ENCODE results near the gene STX12.
"Not testable (repeated sequence)": the region's sequence is repeated elsewhere in the genome, so short reads cannot be mapped to it uniquely, and the experiment has no call there.

STX12 gene

DNA sequence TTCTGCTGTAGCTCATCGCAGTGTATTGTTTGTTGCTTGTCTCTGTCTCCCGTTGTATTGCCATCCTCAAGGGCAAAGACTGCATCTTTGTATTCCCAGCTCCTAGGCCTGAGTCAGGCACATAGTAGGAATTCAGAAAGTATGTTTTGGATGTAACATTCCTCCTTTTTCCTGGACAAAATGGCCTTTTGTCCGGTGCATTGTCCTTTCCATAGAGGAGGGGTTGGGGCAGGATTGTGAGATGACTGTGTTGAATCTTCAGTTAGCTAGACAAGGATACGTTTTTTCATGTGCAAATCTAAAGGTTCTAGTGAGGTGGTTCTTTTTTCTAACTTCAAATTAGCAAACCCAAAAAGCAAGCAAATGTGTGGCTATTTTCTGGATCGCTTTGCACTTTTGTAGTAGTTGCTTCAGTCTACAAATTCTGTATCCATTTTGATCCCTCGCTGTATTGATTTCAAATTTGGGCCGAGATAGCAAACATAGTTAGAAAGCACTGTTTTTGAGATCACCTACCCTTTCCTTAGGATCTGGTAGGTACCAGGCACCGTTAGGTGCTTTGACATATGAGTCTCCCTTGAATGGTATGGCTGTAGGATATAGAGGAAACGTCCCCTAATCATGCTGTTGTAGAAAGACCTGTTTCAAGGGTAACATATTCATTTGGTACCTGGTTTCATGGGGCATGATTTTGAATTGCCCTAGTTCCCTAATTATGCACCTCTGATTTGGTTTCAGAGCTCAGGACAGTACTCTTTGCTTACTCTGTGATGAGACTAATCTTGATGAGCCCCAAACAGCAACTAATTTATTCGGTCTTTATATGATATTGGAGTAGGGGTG lies 58.8 kb downstream of the STX12 start:
- no peak for DNase-seq

GRCh38 chr1:27832762-27833161 lies 59.7 kb downstream of the STX12 start:
- DNase-seq, result no peak

GRCh38 chr1:27833470-27833869 lies 60.5 kb downstream of the STX12 start:
- DNase-seq, result no peak

GRCh38 chr1:27835046-27835445 lies 62.0 kb downstream of the STX12 start:
- no peak for DNase-seq

DNA sequence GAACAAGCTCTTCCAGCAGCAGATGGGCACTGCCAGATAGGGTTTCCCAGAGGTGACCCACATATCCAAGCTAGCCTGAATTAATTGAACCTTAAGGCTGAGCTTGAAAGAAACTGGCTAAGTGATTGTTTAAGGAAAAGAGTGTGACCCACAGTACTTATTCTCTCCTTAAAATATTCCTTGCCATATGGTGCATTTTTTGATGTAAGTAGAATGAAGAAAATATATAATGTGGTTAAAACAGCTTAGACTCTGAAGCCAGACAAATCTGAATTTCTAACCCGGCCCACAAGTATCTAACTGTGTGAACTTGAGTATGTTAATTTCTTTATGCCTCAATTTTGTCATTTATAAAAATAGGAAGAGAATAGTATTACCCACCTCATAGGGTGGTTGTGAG lies 62.5 kb downstream of the STX12 start:
- no peak for DNase-seq

DNA sequence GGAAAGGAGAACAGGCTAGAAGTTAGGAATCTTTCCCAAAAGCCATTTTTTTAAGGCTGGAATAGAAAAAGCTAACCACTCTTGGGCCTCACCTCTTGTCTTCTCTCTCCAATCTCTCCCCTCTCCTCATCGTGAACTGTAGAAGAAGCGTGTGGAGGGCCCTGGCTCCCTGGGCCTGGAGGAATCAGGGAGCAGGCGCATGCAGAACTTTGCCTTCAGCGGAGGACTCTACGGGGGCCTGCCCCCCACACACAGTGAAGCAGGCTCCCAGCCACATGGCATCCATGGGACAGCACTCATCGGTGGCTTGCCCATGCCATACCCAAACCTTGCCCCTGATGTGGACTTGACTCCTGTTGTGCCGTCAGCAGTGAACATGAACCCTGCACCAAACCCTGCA lies 76.9 kb downstream of the STX12 start:
- DNase-seq, result no peak

DNA sequence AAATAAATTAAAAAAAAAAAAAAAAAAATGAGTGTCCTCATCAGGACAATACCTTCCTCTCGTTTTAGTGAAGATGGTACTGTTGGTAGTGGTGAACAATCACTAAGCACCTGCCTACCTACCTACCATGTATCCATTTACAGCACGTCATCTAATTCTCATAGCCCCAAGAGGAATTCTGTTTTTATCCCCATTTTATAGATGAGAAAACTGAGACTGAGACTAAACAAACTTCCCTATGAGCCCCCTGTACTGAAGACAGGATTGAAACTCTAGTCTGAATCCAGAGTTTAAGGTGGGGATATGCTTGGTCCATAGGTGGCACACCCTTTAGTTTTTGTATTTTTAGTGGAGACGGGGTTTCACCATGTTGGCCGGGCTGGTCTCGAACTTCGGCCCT lies 82.1 kb downstream of the STX12 start:
- no peak for DNase-seq

- no peak for DNase-seq
Observed at GRCh38 chr1:27856561-27857343, 83.7 kb downstream of the STX12 start.

DNA sequence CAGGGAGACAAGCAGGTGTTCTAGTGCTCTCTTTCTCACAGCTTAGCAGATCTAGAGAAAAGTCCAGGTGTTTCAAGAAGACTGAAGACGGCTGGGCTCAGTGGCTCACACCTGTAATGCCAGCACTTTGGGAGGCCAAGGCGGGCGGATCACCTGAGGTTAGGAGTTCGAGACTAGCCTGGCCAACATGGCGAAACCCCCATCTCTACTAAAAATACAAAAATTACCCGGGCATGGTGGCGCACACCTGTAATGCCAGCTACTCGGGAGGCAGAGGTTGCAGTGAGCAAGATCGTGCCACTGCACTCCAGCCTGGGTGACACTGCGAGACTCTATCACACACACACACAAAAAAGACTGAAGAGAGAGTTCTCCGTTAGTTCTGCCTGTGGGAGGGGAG lies 84.5 kb downstream of the STX12 start:
- DNase-seq, result not testable (repeated sequence)

DNA sequence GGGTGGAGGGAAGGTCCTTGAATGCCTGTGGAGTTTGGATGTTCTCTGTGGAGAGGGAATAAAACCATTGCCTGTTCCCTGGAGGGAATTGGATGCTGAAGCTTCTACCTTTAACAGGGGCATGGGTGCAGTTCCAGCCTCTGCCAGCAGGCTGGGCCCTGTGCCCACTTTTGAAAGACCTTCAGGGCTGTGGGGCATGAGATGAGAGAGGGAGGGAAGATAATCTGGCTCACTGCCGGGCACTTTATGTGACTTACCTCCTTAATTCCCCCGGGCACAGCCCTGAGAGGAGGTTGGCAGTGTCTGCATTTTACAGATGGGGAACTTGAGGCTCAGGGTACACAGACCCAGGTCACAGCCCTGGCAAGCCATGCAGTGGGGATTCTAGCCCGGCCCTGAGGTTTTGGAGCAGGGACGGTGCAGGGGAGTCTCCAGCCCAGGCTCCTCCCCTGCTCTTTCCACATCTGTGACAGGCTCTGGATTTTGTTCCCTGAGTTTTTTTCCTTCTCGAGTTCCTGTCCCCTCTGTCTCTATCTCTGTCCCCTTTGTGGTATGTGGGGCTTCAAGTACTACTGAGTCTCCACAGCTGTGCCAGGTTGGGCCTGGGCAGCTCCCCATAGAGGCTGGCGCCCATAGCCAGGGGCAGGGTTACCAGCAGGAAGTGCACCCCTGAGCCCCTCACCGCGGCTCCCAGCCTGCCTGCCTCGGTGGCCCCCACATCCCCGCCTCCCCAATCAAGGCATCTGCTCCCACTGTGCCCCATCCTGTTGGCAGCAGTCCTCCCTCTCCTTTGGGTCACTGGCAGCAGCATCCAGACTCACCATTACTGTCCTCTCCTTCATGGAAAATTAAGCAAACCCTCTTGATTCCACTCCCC lies 85.3 kb downstream of the STX12 start:
- peak; percentile 84 to 87 for DNase-seq

DNA sequence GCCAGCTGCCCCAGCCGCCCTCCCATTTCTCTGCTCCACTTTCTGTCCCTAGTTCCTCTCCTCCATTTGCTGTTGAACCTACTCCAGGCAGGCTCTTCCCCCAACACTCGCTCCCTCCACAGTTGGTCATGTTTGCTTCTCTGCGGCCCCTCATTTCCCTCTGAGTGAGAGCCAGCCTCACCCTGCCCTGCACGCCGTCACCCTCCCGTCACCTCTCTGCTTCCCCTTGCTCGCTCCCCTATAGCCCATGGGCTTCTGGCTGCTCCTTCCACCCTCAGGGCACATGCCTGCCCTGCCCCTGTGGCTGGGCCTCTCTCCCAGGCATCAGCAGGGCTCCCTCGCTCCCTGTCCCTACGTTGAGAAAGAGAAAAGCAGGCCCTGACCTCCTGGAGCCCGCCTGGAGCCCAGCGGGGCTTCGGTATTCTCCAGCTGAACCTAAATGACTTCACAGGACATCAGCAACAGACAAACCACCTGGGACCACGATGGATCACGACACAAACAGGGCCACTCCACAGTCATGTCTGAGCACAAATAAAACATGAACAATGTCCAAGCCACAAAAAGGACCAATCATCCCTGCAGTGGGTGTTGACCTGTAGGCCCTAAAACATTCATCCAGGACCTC lies 86.0 kb downstream of the STX12 start:
- DNase-seq, result no peak

GRCh38 chr1:27861436-27861835 lies 88.4 kb downstream of the STX12 start:
- no peak for DNase-seq

DNA sequence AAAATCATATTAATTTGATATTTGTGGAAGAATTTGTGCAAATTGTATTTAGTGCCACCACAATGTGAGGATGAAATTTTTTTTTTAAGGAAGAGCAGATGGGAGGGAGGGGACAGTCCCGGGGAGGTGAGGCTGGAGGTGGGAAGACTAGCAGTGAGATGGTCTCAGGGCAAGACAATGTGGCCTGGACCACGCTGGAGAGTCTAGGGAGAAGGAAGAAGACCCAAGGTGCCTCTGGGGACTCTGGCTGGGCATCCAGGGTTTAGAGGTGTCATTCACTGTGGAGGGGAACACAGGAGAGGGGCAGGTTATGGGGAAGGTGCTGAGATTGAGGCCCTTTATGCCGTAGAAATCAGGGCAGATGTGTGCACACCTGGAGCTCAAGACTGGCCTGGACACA lies 89.0 kb downstream of the STX12 start:
- DNase-seq, result no peak

DNA sequence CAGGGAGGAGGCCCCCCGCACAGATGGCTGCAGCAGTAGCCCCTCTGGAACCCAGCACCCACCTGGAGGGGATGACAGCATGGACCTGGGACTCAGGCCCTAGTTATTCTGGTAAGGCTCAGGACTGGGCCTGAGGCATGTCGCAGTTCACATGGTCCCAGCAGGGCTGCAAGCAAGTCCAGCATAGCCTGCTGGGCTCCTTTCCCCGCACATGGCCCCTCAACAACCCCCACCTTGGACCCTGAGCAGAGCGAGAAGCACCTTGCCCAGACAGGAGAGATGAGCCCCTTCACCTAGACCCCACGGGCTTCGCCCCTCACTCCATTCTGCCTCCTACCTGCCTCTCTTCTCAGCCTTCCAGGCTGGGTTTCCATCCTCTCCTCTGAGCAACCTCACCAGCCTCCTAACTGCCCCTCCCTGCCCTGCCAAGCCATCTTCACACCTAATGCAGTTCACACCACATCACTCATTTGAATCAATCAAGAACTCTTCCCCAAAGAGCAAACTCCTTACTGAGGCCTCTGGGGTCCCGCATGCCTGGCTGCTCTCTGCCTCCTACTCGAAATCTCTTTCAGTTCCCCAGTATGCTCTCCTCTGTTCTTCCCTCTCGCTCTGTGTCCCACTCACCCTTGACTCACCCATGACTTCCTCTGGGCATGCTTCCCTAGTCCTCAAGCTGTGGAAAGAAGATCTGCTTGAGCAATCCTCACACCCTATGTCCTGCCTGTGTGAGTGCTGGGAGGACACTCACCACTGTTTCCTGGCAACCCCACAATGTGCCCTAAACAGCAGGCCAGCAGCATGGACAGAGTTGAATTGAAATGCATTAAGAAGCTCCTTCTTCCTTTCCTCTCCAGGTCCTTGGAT lies 89.9 kb downstream of the STX12 start:
- DNase-seq, result no peak

DNA sequence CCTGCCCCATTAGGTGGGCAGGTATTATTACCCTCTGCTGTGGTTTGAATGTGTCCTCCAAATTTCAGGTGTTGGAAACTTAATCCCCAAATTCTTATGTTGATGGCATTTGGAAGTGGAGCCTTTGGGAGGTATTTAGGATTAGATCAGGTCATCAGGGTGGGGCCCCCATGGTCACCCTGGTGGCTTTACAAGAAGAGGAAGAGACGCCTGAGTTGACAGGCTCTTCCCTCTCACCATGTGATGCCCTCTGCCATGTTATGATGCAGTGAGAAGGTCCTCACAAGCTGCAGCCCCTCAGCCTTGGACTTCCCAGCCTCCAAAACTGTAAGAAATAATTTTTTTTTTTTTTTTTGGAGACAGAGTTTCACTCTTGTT lies 90.5 kb downstream of the STX12 start:
- DNase-seq, result no peak

DNA sequence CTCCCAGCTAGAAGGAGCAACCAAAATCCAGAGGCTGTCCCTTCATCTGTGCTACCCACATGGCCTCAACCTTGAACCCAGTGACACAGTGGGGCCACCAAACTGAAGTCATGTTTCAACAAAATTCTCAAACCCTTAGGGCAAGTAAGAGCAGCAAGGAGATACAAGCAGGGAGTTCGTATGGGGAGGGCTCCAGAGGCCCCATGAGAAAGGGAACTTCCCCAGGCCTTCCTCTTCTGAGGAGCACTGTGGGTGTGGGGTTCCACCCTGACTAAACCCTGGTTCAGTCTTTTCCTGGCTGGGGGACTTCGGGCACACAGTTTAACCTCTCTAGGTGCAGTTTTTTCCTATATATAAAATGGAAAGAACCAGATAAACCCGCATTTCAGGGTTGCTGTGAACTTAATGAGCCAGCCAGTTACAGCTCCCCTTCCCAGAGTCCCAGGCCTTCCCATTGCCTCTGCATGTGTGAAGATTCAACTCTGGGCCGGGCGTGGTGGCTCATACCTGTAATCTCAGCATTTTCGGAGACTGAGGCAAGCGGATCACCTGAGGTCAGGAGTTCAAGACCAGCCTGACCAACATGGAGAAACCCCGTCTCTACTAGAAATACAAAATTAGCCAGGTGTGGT lies 91.4 kb downstream of the STX12 start:
- DNase-seq, result peak in 1 of 2 donors; percentile 27

DNA sequence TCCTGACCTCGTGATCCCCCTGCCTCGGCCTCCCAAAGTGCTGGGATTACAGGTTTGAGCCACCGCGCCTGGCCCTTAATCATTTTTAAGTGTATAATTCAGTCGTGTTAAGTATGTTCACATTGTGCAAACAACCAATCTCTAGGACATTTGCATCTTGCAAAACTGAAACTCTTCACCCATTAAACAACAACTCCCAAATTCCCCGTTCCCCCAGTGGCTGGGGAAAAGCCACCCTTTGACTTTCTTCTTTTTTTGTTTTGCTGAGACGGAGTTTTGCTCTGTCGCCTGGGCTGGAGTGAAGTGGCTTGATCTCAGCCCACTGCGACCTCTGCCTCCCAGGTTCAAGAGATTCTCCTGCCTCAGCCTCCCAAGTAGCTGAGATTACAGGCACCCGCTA lies 92.8 kb downstream of the STX12 start:
- no peak for DNase-seq

DNA sequence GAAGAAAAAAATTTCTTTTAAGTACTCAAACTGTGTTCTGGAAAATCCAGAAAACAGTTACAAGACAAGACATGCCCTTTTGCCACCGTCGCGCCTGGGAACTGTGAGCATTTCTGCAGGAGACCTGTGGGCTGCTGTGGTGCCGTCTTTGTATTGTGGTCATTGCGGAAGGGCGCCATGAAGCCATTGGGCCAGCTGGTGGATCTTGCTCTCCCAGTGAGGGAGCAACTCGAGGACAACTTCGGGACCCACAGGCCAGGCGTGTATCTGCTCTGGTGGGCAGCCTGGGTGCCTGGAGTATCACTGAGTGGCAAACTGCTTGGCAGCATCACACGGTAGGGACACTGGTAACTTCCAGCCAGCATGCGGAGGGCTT lies 95.5 kb downstream of the STX12 start:
- DNase-seq, result no peak

DNA sequence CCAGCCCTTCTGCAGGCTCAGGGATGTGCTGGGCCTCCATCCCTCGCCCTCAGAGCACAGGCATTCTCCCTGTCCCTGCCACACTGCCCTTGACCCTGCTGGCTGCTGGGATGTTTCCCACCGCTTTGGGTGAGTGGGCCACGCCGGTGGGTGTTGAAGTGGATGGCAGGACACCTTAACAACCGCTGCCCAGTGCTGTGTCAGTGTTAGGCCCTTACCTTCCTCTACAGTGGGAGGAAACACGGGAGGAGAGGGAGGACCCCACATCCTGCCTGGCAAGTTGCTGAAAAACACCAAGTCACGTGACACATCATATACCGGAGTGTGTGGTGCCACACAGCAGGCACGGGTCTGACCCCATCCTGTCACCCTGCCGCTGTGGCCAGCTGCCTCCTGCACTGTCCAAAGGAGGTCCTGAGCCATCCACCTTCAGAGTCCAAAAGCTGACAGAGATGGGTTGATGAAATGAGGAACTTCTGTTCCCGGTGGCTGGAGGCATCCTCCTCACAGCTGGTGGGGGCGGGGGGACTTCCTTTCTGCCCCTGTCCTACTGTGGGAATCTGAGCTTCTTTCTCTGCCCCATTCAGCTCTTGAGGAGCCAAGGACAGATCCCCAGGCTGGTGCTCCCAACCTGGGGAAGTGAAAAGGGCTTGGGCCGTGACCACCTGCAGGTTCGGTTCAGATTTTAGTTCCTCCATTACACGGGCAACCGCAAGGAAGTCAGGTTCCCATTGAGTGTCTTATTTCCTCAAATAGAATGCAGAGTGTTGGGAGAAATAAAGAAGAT lies 96.1 kb downstream of the STX12 start:
- peak; percentile 41 to 49 for DNase-seq

DNA sequence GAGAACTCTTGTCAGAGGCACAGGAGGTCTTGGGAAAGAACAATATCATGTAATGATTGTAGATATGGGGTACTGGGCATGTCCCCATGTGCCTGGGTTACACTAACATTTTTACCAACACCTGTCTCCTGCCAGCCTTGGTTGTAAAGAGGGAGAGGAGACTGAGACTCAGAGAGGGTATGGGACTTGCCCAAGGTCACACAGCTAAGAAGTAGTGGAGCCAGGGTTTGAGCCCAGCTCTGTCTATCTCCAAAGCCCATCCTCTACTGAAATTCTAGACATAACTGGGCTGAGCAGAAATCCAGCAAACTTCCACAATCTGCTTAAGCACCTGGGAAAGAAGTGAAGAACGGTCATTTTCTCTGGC lies 96.7 kb downstream of the STX12 start:
- DNase-seq, result no peak

GRCh38 chr1:27871076-27871475 lies 98.1 kb downstream of the STX12 start:
- not testable (repeated sequence) for DNase-seq

Data from stimulated activated CD4-positive, alpha-beta T cell treated with anti-CD3 and anti-CD28 coated beads, Interleukin-2, amount 100 ng/mL, for 48 hours (primary cell).